Sigmoid colon (tissue), 7 donors: ENCODE measurements around the gene FREM1. TPM values are rescaled to one million over a fixed set of nuclear protein-coding genes. Genes with fewer than 3 reads are reported as not detected.

ENCODE experiments used
- DNase-seq: peaks from one replicate; pipeline ENCODE4 v3.0.0-alpha.2; 2019
- H3K27ac ChIP-seq, 4 donors: fragments of 200-600 bp; sonication (generic); one replicate each; pipeline ENCODE4 v1.5.1; 2016 to 2019; ENCODE audit warnings: mild to moderate bottlenecking in 1 of 4
- H3K27me3 ChIP-seq, 3 donors: fragments of 200-600 bp; sonication (generic); one replicate each; pipeline ENCODE4 v1.5.1; 2019; ENCODE audit warnings: mild to moderate bottlenecking in 1 of 3
- H3K36me3 ChIP-seq, 4 donors: fragments of 200-600 bp; sonication (generic); one replicate each; pipeline ENCODE4 v1.5.1; 2016 to 2019
- H3K4me1 ChIP-seq, 4 donors: fragments of 200-600 bp; sonication (generic); one replicate each; pipeline ENCODE4 v1.5.1; 2017 to 2019
- H3K4me3 ChIP-seq, 4 donors: fragments of 200-600 bp; sonication (generic); one replicate each; pipeline ENCODE4 v1.5.1; 2017 to 2019; ENCODE audit warnings: mild to moderate bottlenecking in 2 of 4, moderate library complexity in 1 of 4
- H3K9me3 ChIP-seq, 4 donors: fragments of 200-600 bp in 3 of 4; sonication (generic) in 3 of 4; one replicate each; pipeline versions ENCODE4 v1.5.1 to v1.6.1; 2013 to 2019
- EP300 ChIP-seq, 4 donors: sonication (generic); formaldehyde crosslinking; IDR thresholded peaks; one replicate each; pipeline ENCODE4 v1.6.1; 2017; ENCODE audit warnings: antibody characterized with exemption in 4 of 4
- POLR2A ChIP-seq, 2 donors: fragments of 450-650 bp; IDR thresholded peaks; one replicate each; pipeline ENCODE4 v1.6.1; 2016; ENCODE audit warnings: antibody characterized with exemption in 2 of 2, mild to moderate bottlenecking in 2 of 2, moderate library complexity in 2 of 2
- POLR2AphosphoS5 ChIP-seq, 4 donors: sonication (generic); formaldehyde crosslinking; IDR thresholded peaks; one replicate each; pipeline ENCODE4 v1.6.1; 2017; ENCODE audit warnings: antibody characterized with exemption in 4 of 4
- WGBS, 2 donors: extraction: QIAGEN DNeasy Blood & Tissue Kit; methylation state at CpG; one replicate each; pipeline ENCODE4 v1.1.7; 2013; 5-methylcytosine and 5-hydroxymethylcytosine counted together
- intact Hi-C: fragments of 100-400 bp; cut with DNase I; formaldehyde crosslinking; loops from one replicate; pipeline ENCODE4 v1.15.1; 2023
- polyA plus RNA-seq, 3 donors: library from polyadenylated mRNA; stranded (reverse); fragments of 200-250 nt; gene quantifications; one replicate each; pipeline ENCODE4 v1.2.3, GENCODE V29; 2013
- total RNA-seq, 4 donors: library from RNA; depleted of rRNA; stranded (reverse); fragments of >200 nt; gene quantifications; one replicate each; pipeline ENCODE4 v1.1.0, GENCODE V29; 2016
- TF ChIP-seq, protein P1 (sequence below), 4 experiments: fragments of 450-650 bp in 3 of 4; fragments of 200-600 bp in 1 of 4; IDR thresholded peaks; one replicate each; pipeline ENCODE4 v1.5.1; 2016 to 2019; ENCODE audit warnings: antibody characterized with exemption in 4 of 4, mild to moderate bottlenecking in 3 of 4, moderate library complexity in 2 of 4
- donor health status: healthy with polysubstance abuse.
- donor health status: Bipolar disorder and iron deficiency.
- donor health status: healthy.

Gene FREM1
- total and polyA plus RNA-seq, 7 donors: 0.96 to 45.1 (median 11.4) TPM; not detected in 1

DNA sequence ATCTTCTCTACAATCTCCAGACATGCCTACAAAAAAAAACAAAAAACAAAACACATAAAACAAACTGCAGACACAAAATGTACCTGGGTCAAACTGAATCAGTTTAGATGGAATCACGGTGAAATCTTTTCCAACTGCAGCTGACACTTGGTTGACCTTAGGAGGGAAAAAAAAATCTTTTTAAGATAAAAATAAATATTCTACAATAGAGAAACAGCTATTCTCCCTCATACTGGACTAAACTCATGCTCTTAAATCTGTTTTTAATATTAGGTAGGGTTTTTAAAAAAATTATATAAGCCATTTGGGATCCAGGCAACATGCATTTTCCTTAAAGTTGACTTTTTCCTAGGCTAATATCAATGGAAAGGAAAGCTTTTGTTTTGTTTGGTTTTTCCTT is 153.9 kb downstream of the FREM1 start:
- Histone ChIP-seq H3K9me3 (no peaks in the 10 kb centered on the region), H3K4me1 (no peaks in the 10 kb centered on the region), H3K27ac (no peak overlapping the region), H3K27me3 (no peaks in the 10 kb centered on the region), H3K36me3 (peaks cover 0 to 8% (median 0%) of the 10 kb centered on the region in 4 donors), H3K4me3 (no peak overlapping the region)
- WGBS, 2 donors: 81 to 84% methylated on average over 1 of the region's 1 CpG
- TF ChIP-seq POLR2A (IDR thresholded peaks at IDR 0.05) (no peak), EP300 (IDR thresholded peaks at IDR 0.05) (no peak), POLR2AphosphoS5 (IDR thresholded peaks at IDR 0.05) (no peak)
- TF ChIP-seq, protein P1, sequence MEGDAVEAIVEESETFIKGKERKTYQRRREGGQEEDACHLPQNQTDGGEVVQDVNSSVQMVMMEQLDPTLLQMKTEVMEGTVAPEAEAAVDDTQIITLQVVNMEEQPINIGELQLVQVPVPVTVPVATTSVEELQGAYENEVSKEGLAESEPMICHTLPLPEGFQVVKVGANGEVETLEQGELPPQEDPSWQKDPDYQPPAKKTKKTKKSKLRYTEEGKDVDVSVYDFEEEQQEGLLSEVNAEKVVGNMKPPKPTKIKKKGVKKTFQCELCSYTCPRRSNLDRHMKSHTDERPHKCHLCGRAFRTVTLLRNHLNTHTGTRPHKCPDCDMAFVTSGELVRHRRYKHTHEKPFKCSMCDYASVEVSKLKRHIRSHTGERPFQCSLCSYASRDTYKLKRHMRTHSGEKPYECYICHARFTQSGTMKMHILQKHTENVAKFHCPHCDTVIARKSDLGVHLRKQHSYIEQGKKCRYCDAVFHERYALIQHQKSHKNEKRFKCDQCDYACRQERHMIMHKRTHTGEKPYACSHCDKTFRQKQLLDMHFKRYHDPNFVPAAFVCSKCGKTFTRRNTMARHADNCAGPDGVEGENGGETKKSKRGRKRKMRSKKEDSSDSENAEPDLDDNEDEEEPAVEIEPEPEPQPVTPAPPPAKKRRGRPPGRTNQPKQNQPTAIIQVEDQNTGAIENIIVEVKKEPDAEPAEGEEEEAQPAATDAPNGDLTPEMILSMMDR (IDR thresholded peaks at IDR 0.05): no peak
- DNase-seq: no peak
- intact Hi-C loops: loop anchor here (10.0 kb wide), 1 partner anchor 291 kb away; no protein-coding TSS in a partner anchor

- H3K36me3 ChIP-seq: peaks cover 0 to 15% (median 4%) of the 10 kb centered on the region in 4 donors
- no peak overlapping the region for H3K4me3 ChIP-seq
- no peak overlapping the region for H3K27ac ChIP-seq
- no peaks in the 10 kb centered on the region for H3K4me1 ChIP-seq
- WGBS, 2 donors: 83 to 86% methylated on average over 1 of the region's 1 CpG
- H3K9me3 ChIP-seq: no peaks in the 10 kb centered on the region
- TF ChIP-seq, protein P1 (IDR thresholded peaks at IDR 0.05): no peak
- TF ChIP-seq EP300 (IDR thresholded peaks at IDR 0.05): no peak
- TF ChIP-seq POLR2AphosphoS5 (IDR thresholded peaks at IDR 0.05): no peak
- TF ChIP-seq POLR2A (IDR thresholded peaks at IDR 0.05): no peak
- DNase-seq: no peak
- intact Hi-C loops: loop anchor here (10.0 kb wide), 1 partner anchor 288 kb away; no protein-coding TSS in a partner anchor
- H3K27me3 ChIP-seq: no peaks in the 10 kb centered on the region
Measured at GRCh38 chr9:14752871-14753270, 157.4 kb downstream of the FREM1 start.

GRCh38 chr9:14752271-14752670 is 158.0 kb downstream of the FREM1 start:
- Histone ChIP-seq H3K36me3 (peaks cover 0 to 21% (median 4%) of the 10 kb centered on the region in 4 donors), H3K4me1 (no peaks in the 10 kb centered on the region), H3K27ac (no peak overlapping the region), H3K9me3 (no peaks in the 10 kb centered on the region), H3K27me3 (no peaks in the 10 kb centered on the region), H3K4me3 (no peak overlapping the region)
- intact Hi-C loops: loop anchor here (10.0 kb wide), 1 partner anchor 287 kb away; no protein-coding TSS in a partner anchor
- 55 to 58% methylated on average over 1 of the region's 1 CpG for WGBS, 2 donors
- TF ChIP-seq EP300 (IDR thresholded peaks at IDR 0.05) (no peak), POLR2AphosphoS5 (IDR thresholded peaks at IDR 0.05) (no peak), POLR2A (IDR thresholded peaks at IDR 0.05) (no peak)
- TF ChIP-seq, protein P1 (IDR thresholded peaks at IDR 0.05): no peak
- DNase-seq: no peak

DNA sequence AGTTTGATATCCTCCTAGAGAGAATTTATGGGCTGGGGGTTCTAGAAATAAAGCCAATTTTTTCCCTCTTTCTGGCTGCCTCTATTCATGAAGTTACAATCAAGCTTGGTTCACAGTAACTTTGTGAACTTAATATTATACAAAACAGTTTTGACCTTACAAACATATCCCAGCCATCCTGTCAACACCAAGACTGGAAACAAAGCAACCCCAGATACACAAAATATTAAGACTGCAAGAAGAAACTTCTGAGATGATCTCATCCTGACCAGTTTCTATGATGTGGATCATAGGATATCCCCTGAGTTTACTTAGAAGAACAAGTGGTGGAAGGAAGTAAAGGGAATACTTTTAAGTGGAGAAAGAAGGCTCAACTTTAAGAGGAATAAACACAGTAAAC is 159.4 kb downstream of the FREM1 start:
- Histone ChIP-seq H3K36me3 (peaks cover 7 to 35% (median 12%) of the 10 kb centered on the region in 4 donors), H3K27ac (no peak overlapping the region), H3K27me3 (no peaks in the 10 kb centered on the region), H3K4me3 (no peak overlapping the region), H3K9me3 (no peaks in the 10 kb centered on the region), H3K4me1 (no peaks in the 10 kb centered on the region)
- intact Hi-C loops: loop anchor here (10.0 kb wide), 1 partner anchor 286 kb away; no protein-coding TSS in a partner anchor
- no peak for TF ChIP-seq POLR2AphosphoS5 (IDR thresholded peaks at IDR 0.05)
- TF ChIP-seq, protein P1 (IDR thresholded peaks at IDR 0.05): no peak
- TF ChIP-seq EP300 (IDR thresholded peaks at IDR 0.05): no peak
- no peak for TF ChIP-seq POLR2A (IDR thresholded peaks at IDR 0.05)
- no peak for DNase-seq

GRCh38 chr9:14749741-14750211 is 160.5 kb downstream of the FREM1 start:
- TF ChIP-seq EP300 (IDR thresholded peaks at IDR 0.05): no peak
- TF ChIP-seq, protein P1 (IDR thresholded peaks at IDR 0.05): no peak
- TF ChIP-seq POLR2A (IDR thresholded peaks at IDR 0.05): no peak
- TF ChIP-seq POLR2AphosphoS5 (IDR thresholded peaks at IDR 0.05): no peak
- Histone ChIP-seq H3K9me3 (no peaks in the 10 kb centered on the region), H3K27me3 (no peaks in the 10 kb centered on the region), H3K4me1 (no peaks in the 10 kb centered on the region), H3K4me3 (no peak overlapping the region), H3K27ac (no peak overlapping the region), H3K36me3 (peaks cover 7 to 37% (median 13%) of the 10 kb centered on the region in 4 donors)
- WGBS, 2 donors: 68 to 84% methylated on average over 9 of the region's 9 CpGs
- DNase-seq: no peak
- intact Hi-C loops: loop anchor here (10.0 kb wide), 1 partner anchor 285 kb away; no protein-coding TSS in a partner anchor
